ENCODE results near the gene OXCT1. TPM values are rescaled to one million over a fixed set of nuclear protein-coding genes. Genes with fewer than 3 reads are reported as not detected.

OXCT1 gene
- total and polyA plus RNA-seq, 2 of the 8 experiments (the other 6 are each of a cell fraction or from before 2014, with no cell fraction given), result 10.1 to 28.2 TPM

- Histone ChIP-seq H4K5ac (ENCODE audit: insufficient read length, low read depth, low read length) (no peak overlapping the region), H3K14ac (ENCODE audit: insufficient read length) (no peak overlapping the region), H3K23ac (ENCODE audit: insufficient read length) (no peak overlapping the region), H3K9ac (replicated peaks in 1 of 4; ENCODE audit: extremely low read depth in 1 of 4, low read depth in 3 of 4, low read length in 3 of 4) (peak overlapping the region in 1 of 4 experiments; percentile 8; a peak in 1 of 7 replicates), H3K27ac (ENCODE audit: low read depth, low read length) (no peak overlapping the region), H4K91ac (replicated peaks; ENCODE audit: insufficient read length, low read length) (no peak overlapping the region), H2BK15ac (ENCODE audit: low read length) (no peak overlapping the region), H3K79me2 (ENCODE audit: control insufficient read depth in 1 of 2, insufficient read depth in 2 of 2, low read length in 2 of 2) (peaks cover 3 to 35% of the 10 kb centered on the region in 2 experiments), H3K36me3 (ENCODE audit: control insufficient read depth in 2 of 4, insufficient read depth in 4 of 4, low read length in 3 of 4) (peaks cover 4 to 60% (median 33%) of the 10 kb centered on the region in 4 experiments; a peak in 7 of 8 replicates), H3K9me3 (ENCODE audit: insufficient read depth in 2 of 2, low read depth in 1 of 2, low read length in 1 of 2) (no peaks in the 10 kb centered on the region), H2BK12ac (ENCODE audit: low read depth, low read length) (no peak overlapping the region), H2BK20ac (ENCODE audit: low read length) (no peak overlapping the region), H3K18ac (ENCODE audit: extremely low read depth, low read length) (no peak overlapping the region), H3K4me2 (ENCODE audit: insufficient read depth in 1 of 2, low read depth in 2 of 2, low read length in 2 of 2) (no peak overlapping the region), H2BK120ac (replicated peaks; ENCODE audit: low read depth, low read length) (no peak overlapping the region), H3K23me2 (ENCODE audit: low read depth, low read length) (peaks cover 3% of the 10 kb centered on the region; the same call in 1 of the 2 replicates), H2BK5ac (ENCODE audit: low read depth, low read length) (no peak overlapping the region), H3K27me3 (replicated peaks in 1 of 4; ENCODE audit: control insufficient read depth in 3 of 4, extremely low read depth in 1 of 4, insufficient read depth in 3 of 4, low read length in 3 of 4) (no peaks in the 10 kb centered on the region), H3K4ac (replicated peaks; ENCODE audit: insufficient read length, low read depth, low read length) (no peak overlapping the region), H2AFZ (ENCODE audit: low read length) (no peak overlapping the region), H3K56ac (replicated peaks; ENCODE audit: insufficient read length, low read depth, low read length) (no peak overlapping the region), H3K4me1 (replicated peaks in 1 of 4; ENCODE audit: control insufficient read depth in 3 of 4, insufficient read depth in 4 of 4, low read length in 3 of 4) (no peaks in the 10 kb centered on the region; a peak in 1 of 7 replicates), H4K8ac (ENCODE audit: extremely low read depth, insufficient read depth, low read length) (no peak overlapping the region), H3K4me3 (ENCODE audit: extremely low read depth in 1 of 4, insufficient read depth in 2 of 4, low read depth in 3 of 4, low read length in 4 of 4) (no peak overlapping the region), H3K79me1 (ENCODE audit: low read depth, low read length) (peaks cover 2% of the 10 kb centered on the region; the same call in 1 of the 2 replicates), H2AK5ac (ENCODE audit: low read depth, low read length) (no peak overlapping the region), H4K20me1 (replicated peaks in 1 of 2; ENCODE audit: control insufficient read depth in 1 of 2, insufficient read depth in 2 of 2, low read length in 2 of 2) (peaks cover 0 to 2% of the 10 kb centered on the region in 2 experiments)
- DNase-seq (ENCODE audit: low read depth in 1 of 2, low spot score in 2 of 2) (no peak), FAIRE-seq (no peak)
- TF ChIP-seq SIRT6 (IDR thresholded peaks at IDR 0.05; ENCODE audit: low read length), result no peak
- 94% methylated on average over 4 of the region's 4 CpGs; no CpG with 5 or more reads in 1 of the 2 experiments for WGBS, 2 experiments (ENCODE audit: extremely low coverage in 1 of 2, insufficient coverage in 1 of 2, insufficient read length in 1 of 2, insufficient replicate concordance in 2 of 2, low coverage in 1 of 2, low lambda C conversion rate in 2 of 2, missing lambda C conversion rate in 1 of 2)
- CTCF ChIA-PET (ENCODE audit: partially characterized antibody), result interaction anchor here (0.8 kb wide), 1 partner anchor 18 kb away, joined by 3 read pairs; no protein-coding TSS in a partner anchor
- POLR2A ChIA-PET (ENCODE audit: partially characterized antibody), result no interaction called here
Measured at GRCh38 chr5:41908374-41909079, 38.3 kb upstream of the OXCT1 start.

Data from H1 (cell line).